Measurements from ENCODE around the gene DDIT4L. TPM values are rescaled to one million over a fixed set of nuclear protein-coding genes. Genes with fewer than 3 reads are reported as not detected.
"Not testable (repeated sequence)": the region's sequence is repeated elsewhere in the genome, so short reads cannot be mapped to it uniquely, and the experiment has no call there.

DDIT4L gene
- total RNA-seq, 1 donor from 2014 or later, result 32.6 TPM

GRCh38 chr4:100166297-100167039, 23.8 kb downstream of the DDIT4L start:
- peak; percentile 30 for DNase-seq

GRCh38 chr4:100165809-100166208, 24.5 kb downstream of the DDIT4L start:
- DNase-seq, result no peak

- peak; percentile 26 for DNase-seq
Observed at GRCh38 chr4:100164808-100165760, 25.2 kb downstream of the DDIT4L start.

- DNase-seq, result no peak
Observed at GRCh38 chr4:100162027-100162685, 28.1 kb downstream of the DDIT4L start.

- no peak for DNase-seq
Observed at GRCh38 chr4:100149190-100149589, 41.1 kb downstream of the DDIT4L start.

GRCh38 chr4:100147684-100148083, 42.6 kb downstream of the DDIT4L start:
- DNase-seq, result no peak

- DNase-seq, result no peak
Observed at GRCh38 chr4:100147198-100147597, 43.1 kb downstream of the DDIT4L start.

GRCh38 chr4:100146756-100147155, 43.5 kb downstream of the DDIT4L start:
- DNase-seq, result no peak

- DNase-seq, result not testable (repeated sequence)
Observed at GRCh38 chr4:100137320-100137719, 52.9 kb downstream of the DDIT4L start.

Other genes with a start within 250 kb of the DDIT4L start
- gene DNAJB14, start 243.8 kb downstream of the DDIT4L start, total RNA-seq, result 40.5 TPM
- gene H2AZ1, start 240.2 kb downstream of the DDIT4L start, total RNA-seq, result 124 TPM

Data from tongue (tissue), 2 donors.